GM19438 (cell line): Measurements from ENCODE around the gene SYNM.

ENCODE experiments used
- ATAC-seq: cut with Tn5 transposase; IDR thresholded peaks from one replicate; pipeline ENCODE4 v1.9.1; 2021; ENCODE audit warnings: low read depth; ENCODE audit not compliant: unreplicated experiment

Gene SYNM

GRCh38 chr15:99163271-99164062, 58.6 kb downstream of the SYNM start:
- no peak for ATAC-seq

- ATAC-seq = no peak
Measured at GRCh38 chr15:99164119-99164518, 59.2 kb downstream of the SYNM start.

DNA sequence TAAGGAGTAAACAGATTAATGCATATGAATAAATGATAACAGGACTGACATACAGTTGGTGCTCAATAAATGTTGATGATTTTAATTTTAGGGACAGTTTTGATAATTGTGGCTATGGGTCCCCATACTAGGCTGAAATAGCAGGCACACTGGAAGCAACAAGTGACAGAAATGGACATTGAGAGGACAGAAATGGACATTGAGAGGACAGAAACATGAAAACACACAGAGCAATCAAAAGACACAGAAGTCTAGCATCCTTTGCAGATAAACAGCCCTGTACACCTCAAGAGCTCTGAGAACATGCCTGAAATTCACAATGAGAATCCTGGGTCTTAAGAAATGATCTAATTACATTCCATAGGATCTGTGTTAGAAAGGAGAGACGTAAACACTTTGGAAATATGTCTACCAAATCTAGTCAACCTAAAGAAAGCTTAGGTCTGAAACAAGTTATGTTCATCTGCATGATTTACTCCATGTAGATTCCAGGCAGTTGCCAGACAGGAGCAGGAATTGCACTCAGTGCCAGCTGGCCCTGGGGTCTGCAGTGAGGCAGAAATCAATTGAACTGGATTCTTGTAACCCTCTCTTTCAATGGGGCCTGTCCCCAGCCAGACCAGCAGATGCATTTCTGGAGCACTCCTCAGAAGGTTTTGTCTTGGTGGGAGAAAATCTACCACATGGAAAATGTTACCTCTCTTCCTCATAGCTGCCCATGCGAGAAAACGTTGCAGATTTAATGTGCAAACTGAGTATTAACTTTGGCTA, 60.3 kb downstream of the SYNM start:
- ATAC-seq = no peak

GRCh38 chr15:99165956-99166689, 61.2 kb downstream of the SYNM start:
- ATAC-seq = no peak

DNA sequence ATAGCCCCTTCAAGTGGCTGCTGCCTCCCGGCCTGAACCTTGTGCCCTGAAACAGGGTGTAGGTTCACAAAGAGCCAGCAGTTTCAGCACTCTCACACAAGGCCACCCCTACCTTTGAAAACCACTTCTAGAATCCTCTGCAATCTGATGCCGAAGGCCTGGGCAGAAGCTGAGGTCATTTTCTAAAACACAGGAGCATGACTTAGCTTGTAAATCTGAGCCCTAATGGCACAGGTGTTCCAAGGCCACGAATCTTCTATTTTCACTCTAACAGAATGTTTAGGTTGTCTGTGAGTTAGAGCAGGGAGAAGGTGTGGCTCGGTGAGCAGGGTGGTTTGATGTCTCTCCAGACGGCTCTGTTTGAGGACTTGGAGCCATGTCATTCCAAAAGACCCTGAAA, 62.3 kb downstream of the SYNM start:
- ATAC-seq = no peak

- peak; percentile 61 for ATAC-seq
Measured at GRCh38 chr15:99167640-99168039, 62.8 kb downstream of the SYNM start.

- no peak for ATAC-seq
Measured at GRCh38 chr15:99168601-99169580, 64.0 kb downstream of the SYNM start.

GRCh38 chr15:99169769-99170311, 65.0 kb downstream of the SYNM start:
- ATAC-seq = no peak

- no peak for ATAC-seq
Measured at GRCh38 chr15:99170476-99171065, 65.7 kb downstream of the SYNM start.

GRCh38 chr15:99172171-99172570, 67.3 kb downstream of the SYNM start:
- no peak for ATAC-seq

GRCh38 chr15:99172989-99173388, 68.1 kb downstream of the SYNM start:
- ATAC-seq = no peak

DNA sequence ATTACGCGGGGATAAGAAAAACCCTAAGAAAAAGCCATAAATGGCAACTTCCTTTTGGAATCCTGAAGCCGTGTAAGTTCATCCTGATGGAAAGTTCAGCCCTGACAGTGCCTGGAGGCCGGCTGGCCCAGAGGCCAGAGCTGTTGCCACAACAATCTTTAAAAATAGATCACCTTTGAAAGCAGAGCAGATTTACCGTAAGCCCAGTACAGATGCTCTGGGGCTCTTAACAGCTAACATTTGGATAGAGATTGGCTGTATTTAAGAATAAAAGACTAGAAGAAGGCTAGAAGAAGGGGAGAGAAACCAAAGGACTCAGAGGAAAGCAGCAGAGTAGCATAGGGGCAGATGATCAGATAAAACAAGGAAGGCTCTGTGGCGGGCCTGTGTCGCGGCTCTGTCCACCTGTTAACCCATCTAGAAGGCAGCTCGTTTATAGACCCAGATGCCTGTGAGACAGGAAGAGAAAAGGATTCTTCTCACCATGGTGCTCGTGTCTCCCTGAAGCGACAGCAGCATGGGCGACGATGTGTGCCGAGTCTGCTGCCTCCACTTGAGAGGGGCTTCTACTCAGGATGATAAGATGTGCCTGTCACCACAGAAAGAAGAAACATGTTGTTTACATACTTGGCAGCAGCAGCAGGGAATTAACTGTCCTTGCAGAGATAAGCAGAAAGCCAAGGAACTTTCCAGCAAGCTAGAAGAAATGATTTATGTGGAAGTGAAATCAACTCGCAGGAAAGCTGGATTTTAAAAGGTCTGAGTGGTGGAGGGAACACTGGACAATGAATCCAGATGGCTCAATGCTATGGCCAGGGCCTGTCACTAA, 69.9 kb downstream of the SYNM start:
- ATAC-seq = no peak

DNA sequence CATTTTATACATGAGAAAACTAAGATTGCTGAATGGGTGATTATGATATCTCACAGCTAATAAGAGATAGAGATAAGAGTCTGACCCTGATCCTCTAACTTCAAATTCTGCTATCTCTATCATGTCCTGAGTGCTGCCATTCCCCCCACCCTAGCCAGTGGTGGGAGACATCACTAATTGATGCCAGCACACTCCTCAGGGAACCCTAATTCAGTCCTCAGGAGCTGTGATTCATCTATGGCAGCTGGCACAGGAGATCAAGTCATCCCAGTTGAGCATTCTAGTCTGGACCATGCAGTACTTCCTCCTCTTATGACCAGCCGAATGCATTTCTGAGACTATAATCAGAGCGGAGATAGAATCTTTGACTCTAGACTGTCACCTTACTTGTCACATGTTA, 71.9 kb downstream of the SYNM start:
- no peak for ATAC-seq

DNA sequence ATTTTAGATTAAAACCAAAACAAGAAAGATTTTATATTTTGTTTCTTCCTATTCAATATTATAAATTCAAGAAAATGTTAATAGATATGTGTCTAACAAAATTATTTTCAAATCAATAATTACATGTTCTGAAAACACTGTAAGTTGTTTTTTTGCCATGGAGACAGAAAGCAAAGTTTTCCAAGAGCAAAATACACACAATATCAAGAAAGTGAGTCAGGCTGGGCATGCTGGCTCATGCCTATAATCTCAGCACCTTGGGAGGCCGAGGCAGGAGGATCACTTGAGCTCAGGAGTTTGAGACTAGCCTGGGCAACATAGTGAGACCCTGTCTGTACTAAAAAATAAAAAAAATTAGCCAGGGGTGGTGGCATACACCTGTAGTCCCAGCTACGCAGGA, 72.8 kb downstream of the SYNM start:
- no peak for ATAC-seq

GRCh38 chr15:99180086-99180963, 75.4 kb downstream of the SYNM start:
- ATAC-seq = no peak

DNA sequence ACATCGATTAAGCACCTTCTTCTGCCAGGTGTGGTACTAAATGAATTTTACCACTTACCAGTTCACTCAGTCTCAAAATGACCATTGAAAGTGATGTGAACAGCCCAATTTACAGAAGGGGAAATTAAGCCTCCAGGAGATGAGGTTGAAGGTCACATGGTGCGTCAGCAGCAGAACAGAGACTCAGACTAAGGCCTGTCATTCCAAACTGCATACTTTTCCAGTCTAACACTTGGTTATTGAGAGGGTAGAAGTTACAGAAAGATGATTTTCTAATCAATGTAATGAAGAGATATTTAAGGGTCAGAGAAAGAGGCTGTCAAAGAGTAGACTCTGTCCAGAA, 76.1 kb downstream of the SYNM start:
- no peak for ATAC-seq

DNA sequence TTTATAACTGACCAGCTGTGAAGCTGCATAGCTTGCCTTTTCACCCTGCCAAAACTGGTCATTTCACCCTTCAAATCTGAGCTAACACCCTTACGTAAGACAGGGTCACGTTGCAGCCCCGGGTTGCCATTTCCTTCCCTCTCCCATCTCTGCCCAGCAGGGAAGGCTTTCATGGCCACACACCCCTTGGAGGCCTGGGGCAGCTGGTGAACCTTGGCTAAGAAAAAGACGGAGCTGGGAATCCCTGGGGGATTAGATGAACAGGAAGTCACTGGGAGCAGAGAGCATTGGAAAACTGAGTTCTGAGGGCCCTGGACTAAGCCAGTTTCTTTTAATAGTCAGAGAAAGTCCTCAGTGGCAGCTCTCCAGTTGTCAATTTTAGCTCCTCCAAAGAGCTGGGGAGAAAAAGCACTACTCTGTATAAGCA, 76.7 kb downstream of the SYNM start:
- no peak for ATAC-seq

DNA sequence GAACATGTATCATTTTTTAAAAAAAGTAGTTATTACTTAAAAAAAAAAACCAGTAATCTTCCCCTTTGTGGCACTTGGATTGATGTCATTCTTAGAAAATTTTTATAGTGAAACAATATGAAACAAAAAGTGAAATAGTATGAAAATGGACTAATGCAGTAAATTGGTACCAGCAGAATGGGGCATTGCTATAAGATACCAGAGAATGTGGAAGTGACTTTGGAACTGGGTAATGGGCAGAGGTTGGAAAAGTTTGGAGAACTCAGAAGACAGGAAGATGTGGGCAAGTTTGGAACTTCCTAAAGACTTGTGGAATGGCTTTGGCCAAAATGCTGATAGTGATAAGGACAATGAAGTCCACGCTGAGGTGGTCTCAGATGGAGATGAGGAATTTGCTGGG, 77.9 kb downstream of the SYNM start:
- ATAC-seq = no peak
